HG02852 (cell line): ENCODE results near the gene GNB1L.
"Not testable (repeated sequence)": the region's sequence is repeated elsewhere in the genome, so short reads cannot be mapped to it uniquely, and the experiment has no call there.

Experiments used
- ATAC-seq: cut with Tn5 transposase; IDR thresholded peaks from one replicate; pipeline ENCODE4 v1.9.1; 2021; ENCODE audit warnings: mild to moderate bottlenecking, moderate library complexity; ENCODE audit not compliant: unreplicated experiment

Gene GNB1L

GRCh38 chr22:19784384-19785175 is 70.1 kb downstream of the GNB1L start:
- ATAC-seq, result no peak

GRCh38 chr22:19783586-19784383 is 70.9 kb downstream of the GNB1L start:
- no peak for ATAC-seq

- no peak for ATAC-seq
Observed at GRCh38 chr22:19782533-19782932, 72.1 kb downstream of the GNB1L start.

- no peak for ATAC-seq
Observed at GRCh38 chr22:19779685-19780268, 74.9 kb downstream of the GNB1L start.

GRCh38 chr22:19779011-19779421 is 75.7 kb downstream of the GNB1L start:
- no peak for ATAC-seq

GRCh38 chr22:19777192-19777591 is 77.5 kb downstream of the GNB1L start:
- not testable (repeated sequence) for ATAC-seq

GRCh38 chr22:19776433-19777031 is 78.1 kb downstream of the GNB1L start:
- ATAC-seq, result no peak

GRCh38 chr22:19775496-19776325 is 79.0 kb downstream of the GNB1L start:
- ATAC-seq, result no peak

- no peak for ATAC-seq
Observed at GRCh38 chr22:19774628-19775027, 80.0 kb downstream of the GNB1L start.

- ATAC-seq, result no peak
Observed at GRCh38 chr22:19773470-19774040, 81.1 kb downstream of the GNB1L start.

- no peak for ATAC-seq
Observed at GRCh38 chr22:19772673-19773469, 81.8 kb downstream of the GNB1L start.

- ATAC-seq, result no peak
Observed at GRCh38 chr22:19772422-19772672, 82.3 kb downstream of the GNB1L start.

GRCh38 chr22:19770349-19771220 is 84.1 kb downstream of the GNB1L start:
- no peak for ATAC-seq

- ATAC-seq, result no peak
Observed at GRCh38 chr22:19769393-19769715, 85.3 kb downstream of the GNB1L start.

- no peak for ATAC-seq
Observed at GRCh38 chr22:19767427-19768341, 87.0 kb downstream of the GNB1L start.

- ATAC-seq, result no peak
Observed at GRCh38 chr22:19766511-19767426, 87.9 kb downstream of the GNB1L start.

GRCh38 chr22:19766240-19766510 is 88.5 kb downstream of the GNB1L start:
- no peak for ATAC-seq
